ENCODE measurements around the gene RBBP8NL. TPM values are rescaled to one million over a fixed set of nuclear protein-coding genes. Genes with fewer than 3 reads are reported as not detected.

The RBBP8NL gene
- total RNA-seq, 6 experiments from 2014 or later: not detected

- no peak for ATAC-seq
- Histone ChIP-seq H3K27ac (no peak overlapping the region), H3K4me1 (peaks cover 0 to 19% (median 6%) of the 10 kb centered on the region in 4 donors), H3K9me3 (no peaks in the 10 kb centered on the region), H3K4me3 (peak overlapping the region in 2 of 3 donors; percentile 55 to 68), H3K36me3 (no peaks in the 10 kb centered on the region), H3K27me3 (no peaks in the 10 kb centered on the region)
- intact Hi-C loops (cut with DNase I): no loop called here
- TF ChIP-seq POLR2A (IDR thresholded peaks at IDR 0.05) (no peak), CTCF (IDR thresholded peaks at IDR 0.05) (no peak)
- no peak for DNase-seq
- 57% methylated on average over 3 of the region's 10 CpGs for WGBS (ENCODE audit: insufficient coverage, low coverage, low lambda C conversion rate, missing lambda C conversion rate)
These were observed 21.3 kb downstream of the RBBP8NL start for GRCh38 chr20:62405981-62406513.

GRCh38 chr20:62405108-62405980 is 22.0 kb downstream of the RBBP8NL start:
- H3K36me3 ChIP-seq: no peaks in the 10 kb centered on the region
- DNase-seq (peak in 2 of 3 donors; percentile 54 to 78), ATAC-seq (peak; percentile 35 to 43 (median 40))
- H3K27ac ChIP-seq: no peak overlapping the region
- no peaks in the 10 kb centered on the region for H3K9me3 ChIP-seq
- no peak overlapping the region for H3K4me3 ChIP-seq
- peaks cover 0 to 19% (median 6%) of the 10 kb centered on the region in 4 donors for H3K4me1 ChIP-seq
- intact Hi-C loops (cut with DNase I): no loop called here
- TF ChIP-seq CTCF (IDR thresholded peaks at IDR 0.05) (peak; percentile 33 to 51 (median 43)), POLR2A (IDR thresholded peaks at IDR 0.05) (no peak)
- 92% methylated on average over 2 of the region's 23 CpGs for WGBS (ENCODE audit: insufficient coverage, low coverage, low lambda C conversion rate, missing lambda C conversion rate)
- no peaks in the 10 kb centered on the region for H3K27me3 ChIP-seq

- H3K4me1 ChIP-seq: peaks cover 0 to 15% (median 6%) of the 10 kb centered on the region in 4 donors
- no CpG with 5 or more reads among the region's 12 CpGs for WGBS (ENCODE audit: insufficient coverage, low coverage, low lambda C conversion rate, missing lambda C conversion rate)
- no peak overlapping the region for H3K27ac ChIP-seq
- H3K4me3 ChIP-seq: no peak overlapping the region
- intact Hi-C loops (cut with DNase I): no loop called here
- H3K36me3 ChIP-seq: no peaks in the 10 kb centered on the region
- ATAC-seq (no peak), DNase-seq (no peak)
- no peaks in the 10 kb centered on the region for H3K27me3 ChIP-seq
- no peaks in the 10 kb centered on the region for H3K9me3 ChIP-seq
- TF ChIP-seq POLR2A (IDR thresholded peaks at IDR 0.05): no peak
- TF ChIP-seq CTCF (IDR thresholded peaks at IDR 0.05): no peak
These were observed 22.6 kb downstream of the RBBP8NL start for GRCh38 chr20:62404761-62405107.

GRCh38 chr20:62404112-62404665 is 23.1 kb downstream of the RBBP8NL start:
- no peak overlapping the region for H3K4me3 ChIP-seq
- no peaks in the 10 kb centered on the region for H3K9me3 ChIP-seq
- DNase-seq (no peak), ATAC-seq (no peak)
- TF ChIP-seq CTCF (IDR thresholded peaks at IDR 0.05): no peak
- TF ChIP-seq POLR2A (IDR thresholded peaks at IDR 0.05): no peak
- intact Hi-C loops (cut with DNase I): no loop called here
- H3K27ac ChIP-seq: no peak overlapping the region
- WGBS (ENCODE audit: insufficient coverage, low coverage, low lambda C conversion rate, missing lambda C conversion rate): 90% methylated on average over 2 of the region's 9 CpGs
- no peaks in the 10 kb centered on the region for H3K36me3 ChIP-seq
- peaks cover 0 to 15% (median 6%) of the 10 kb centered on the region in 4 donors for H3K4me1 ChIP-seq
- no peaks in the 10 kb centered on the region for H3K27me3 ChIP-seq
